ENCODE data around the gene DLG2.

The DLG2 gene

DNA sequence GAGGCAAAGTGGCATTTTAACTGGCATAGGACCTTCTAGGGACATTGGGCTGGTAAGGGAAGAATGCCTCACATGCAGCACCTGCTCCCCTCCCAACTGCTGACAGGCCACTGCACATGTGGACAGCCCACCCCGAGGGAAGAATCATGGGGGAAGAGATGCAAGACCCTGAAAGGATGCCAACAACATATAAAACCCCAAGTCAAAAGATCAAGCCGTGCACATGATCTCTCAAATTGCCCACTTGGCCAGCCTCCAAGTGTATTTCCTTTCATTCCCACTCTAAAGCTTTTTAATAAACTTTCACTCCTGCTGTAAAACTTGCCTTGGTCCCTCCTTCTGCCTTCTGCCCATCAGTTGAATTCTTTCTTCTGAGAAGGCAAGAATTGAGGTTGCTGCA is 1393.1 kb downstream of the DLG2 start:
- DNase-seq = no peak

GRCh38 chr11:84232511-84232910 is 1394.6 kb downstream of the DLG2 start:
- DNase-seq = no peak

DNA sequence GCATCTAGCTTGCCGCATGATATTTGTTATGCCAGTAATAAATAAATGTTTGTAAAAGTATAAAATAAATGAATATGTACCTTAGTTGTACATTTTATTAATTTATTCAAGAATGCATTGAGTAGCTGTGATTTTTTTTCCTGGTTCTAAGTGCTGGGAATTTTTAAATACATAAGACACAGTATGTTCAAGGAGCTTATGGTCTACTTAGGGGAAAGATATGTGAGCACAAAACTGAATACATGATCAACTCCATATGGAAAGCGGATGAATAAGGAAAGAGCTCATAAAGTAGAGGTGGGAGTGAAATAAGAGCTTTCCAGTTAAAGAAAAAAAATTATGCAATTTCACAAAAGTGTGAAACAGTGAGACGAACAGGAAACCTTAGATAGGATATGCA is 1396.7 kb downstream of the DLG2 start:
- DNase-seq = no peak

DNA sequence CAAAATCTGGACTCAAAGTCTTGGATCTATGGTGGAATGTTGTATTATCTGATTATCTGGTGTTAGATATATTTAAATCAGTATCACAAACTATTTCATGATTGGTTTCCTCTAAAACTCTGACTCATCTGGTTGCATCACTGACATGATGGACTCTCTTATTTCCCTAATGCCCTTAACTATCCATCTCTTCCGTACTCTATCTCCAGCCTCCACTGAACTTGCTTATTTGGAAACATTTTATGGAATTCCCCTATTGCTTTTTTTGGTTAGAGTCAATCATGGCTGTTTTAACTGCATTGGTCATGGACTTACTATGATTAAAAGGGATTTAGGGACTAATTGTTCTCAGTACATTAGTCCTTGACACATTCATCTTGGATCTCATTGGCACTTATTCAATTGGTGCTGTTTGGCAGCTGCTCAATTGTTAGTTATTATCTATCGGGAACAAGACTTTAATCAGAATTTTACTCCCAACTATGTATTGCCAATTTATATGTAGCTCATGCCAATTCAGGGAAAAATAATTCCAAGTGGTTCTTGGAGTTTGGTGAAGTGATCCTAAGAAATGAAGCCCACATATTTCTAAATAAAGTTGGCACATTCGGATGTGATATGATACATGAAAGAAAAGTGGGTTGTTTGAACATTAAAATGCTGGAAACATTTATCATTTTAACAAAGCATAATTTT is 1399.0 kb downstream of the DLG2 start:
- no peak for DNase-seq

DNA sequence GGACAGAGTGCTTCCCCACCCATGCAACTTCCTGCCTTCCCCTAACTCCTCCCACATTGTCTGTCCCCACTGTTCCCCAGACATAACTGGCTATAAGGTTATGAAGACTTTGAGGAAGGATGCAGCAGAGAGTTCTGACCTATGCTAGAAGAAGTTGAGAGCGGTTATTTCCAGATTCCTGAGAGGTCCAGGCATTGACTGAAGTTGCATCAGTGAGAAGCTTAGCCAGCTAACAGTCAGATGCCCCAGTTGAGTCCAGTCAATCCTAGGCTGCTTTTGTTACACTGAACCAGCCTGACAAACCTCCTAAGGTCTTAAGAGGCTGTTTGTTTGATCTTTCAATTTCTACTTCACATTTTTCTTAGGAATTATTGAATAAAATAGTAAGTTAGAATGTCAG is 1403.1 kb downstream of the DLG2 start:
- no peak for DNase-seq

DNA sequence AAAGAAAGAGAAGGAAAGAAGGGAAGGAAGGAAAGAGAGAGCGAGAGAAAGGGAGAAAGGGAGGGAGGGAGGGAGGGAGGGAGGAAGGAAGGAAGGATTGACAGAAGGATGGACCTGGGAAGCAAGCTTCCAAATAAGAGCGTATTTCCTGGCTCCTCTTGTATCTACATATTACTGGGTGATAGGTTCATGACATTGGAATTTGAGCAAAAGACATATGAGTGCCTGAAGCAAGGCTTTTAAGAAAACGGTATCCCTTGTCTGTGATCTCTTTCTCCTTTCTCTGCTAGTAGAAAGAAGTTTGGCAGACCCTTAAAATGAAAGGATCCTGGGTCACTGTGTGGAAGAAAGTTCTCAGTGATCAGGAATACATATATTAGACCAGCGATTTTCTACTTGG is 1408.8 kb downstream of the DLG2 start:
- no peak for DNase-seq

DNA sequence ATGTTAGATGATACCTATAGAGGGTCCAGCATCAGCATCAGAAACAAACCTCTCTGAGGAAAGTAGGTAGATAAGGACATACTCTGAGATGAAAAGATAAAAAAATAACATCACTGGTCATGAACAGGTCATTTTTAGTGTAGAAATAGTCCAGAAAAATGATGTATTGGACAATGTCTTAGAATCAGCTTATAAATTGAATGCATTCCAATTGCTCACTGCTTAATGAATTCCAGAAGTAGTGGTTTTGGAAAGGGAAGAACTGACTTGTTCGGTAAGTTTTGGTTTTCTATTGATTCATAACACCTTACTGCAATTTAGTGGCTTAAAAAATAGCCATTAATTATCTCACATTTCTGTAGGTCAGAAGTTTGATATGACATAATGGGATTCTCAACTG is 1411.5 kb downstream of the DLG2 start:
- DNase-seq = no peak

- DNase-seq = no peak
These were observed 1412.6 kb downstream of the DLG2 start for GRCh38 chr11:84214557-84214956.

DNA sequence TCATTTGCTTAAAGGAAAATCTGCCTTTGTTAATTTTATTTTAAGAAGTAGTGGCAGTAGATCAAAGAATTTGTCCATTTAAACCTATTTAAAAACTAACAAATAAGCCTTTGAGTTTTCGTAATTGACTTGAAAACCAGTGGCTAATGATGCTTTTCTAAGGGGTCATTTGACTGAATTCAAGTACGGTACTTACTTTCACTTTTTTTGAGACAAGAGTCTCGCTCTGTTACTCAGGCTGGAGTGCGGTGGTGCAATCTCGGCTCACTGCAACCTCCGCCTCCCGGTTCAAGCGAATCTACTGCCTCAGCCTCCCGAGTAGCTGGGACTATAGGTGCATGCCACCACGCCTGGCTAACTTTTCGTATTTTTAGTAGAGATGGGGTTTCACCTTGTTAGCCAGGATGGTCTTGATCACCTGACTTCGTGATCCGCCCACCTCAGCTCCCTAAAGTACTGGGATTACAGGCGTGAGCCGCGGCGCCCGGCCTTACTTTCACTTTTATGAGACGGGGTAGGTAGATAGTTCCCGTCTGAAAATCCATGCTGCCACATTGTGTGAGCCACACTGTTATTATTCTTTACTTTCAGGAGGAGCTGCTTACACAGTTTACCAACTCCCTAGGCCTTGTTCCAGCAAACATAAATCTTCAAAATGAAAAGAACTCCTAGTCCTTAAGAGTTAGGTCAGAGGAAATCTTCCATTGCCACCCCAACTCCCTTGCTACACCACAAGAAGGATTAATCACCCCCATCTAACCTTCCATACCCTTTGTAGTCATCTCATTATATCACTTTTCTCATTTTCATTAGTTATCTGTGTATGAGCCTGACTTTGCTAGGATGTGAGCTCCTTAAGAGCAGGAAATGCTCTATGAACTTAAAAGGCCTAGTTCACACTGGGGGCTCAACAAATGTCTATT is 1414.4 kb downstream of the DLG2 start:
- no peak for DNase-seq

DNA sequence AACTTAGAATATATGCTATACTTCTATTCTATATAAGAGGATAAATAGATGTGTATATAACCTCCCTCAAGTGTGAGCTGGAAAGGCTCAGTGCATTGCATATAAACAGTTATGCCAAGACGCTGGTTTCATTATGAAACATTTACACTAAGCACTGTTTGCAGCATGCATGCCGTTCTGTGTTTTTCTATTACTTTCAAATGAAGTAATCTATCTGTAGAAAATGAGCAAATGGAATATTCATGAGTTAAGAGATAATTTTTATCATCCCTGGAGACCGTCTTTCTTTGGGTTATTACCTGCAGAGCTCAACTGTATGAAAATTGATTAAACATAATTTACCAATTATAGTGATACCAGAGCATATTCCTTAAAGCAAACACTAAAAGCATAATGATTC is 1415.2 kb downstream of the DLG2 start:
- DNase-seq = no peak

- no peak for DNase-seq
These were observed 1432.4 kb downstream of the DLG2 start for GRCh38 chr11:84194696-84195095.

DNA sequence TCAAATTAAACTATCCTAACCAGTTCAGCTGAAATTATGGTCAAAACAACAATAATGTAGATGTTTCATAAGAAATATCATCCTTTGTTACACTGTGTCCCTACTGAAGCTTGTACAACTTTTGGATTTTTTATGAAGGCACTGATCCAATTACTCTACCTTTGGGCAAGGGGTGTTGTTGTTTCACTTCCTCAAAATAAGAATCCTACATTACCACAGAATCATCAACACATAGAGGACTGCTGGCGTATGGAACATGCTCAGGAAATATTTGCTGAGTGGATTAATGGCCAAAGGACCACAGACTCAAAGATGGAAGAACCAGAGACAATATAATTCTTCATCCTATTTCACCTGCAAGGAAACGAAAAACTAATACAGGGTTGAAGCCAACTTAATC is 1433.4 kb downstream of the DLG2 start:
- no peak for DNase-seq

GRCh38 chr11:84188521-84188920 is 1438.6 kb downstream of the DLG2 start:
- DNase-seq = no peak

DNA sequence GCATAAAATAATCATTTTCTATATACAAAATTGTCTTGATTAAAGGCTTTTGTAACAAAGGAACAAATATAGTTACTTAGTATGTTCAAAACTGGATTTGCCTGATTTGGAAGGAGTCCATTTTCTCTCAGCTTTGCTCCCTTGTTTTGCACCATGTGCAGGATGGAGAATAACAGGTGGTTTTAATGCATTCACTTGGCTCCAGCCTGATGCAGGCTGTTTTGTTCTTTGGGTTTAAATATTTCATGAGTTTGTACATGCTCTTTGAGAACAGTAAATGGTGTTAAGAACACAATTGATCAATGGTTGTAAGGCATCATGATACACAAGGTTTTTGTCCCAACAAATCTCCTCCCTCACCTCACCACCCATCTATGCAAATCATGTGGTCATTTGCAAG is 1454.1 kb downstream of the DLG2 start:
- no peak for DNase-seq

DNA sequence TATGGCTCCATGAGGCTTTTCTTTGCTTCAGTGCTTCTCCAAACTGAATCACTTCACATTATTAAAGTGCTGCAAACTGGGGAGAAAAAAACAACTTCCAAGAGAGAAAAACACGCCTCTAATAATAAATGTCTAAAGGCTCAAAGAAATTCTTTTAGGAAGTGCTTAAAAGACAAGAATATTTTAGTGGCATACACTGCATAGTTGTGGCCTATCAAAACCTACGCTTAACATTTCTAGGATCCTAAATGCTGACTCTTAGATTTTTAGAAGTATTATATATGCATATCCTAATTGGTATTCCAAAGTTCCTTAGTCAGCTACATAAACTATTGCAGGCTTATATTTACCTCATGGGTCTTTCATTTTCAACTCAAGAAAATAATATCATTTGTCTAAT is 1462.0 kb downstream of the DLG2 start:
- DNase-seq = no peak

DNA sequence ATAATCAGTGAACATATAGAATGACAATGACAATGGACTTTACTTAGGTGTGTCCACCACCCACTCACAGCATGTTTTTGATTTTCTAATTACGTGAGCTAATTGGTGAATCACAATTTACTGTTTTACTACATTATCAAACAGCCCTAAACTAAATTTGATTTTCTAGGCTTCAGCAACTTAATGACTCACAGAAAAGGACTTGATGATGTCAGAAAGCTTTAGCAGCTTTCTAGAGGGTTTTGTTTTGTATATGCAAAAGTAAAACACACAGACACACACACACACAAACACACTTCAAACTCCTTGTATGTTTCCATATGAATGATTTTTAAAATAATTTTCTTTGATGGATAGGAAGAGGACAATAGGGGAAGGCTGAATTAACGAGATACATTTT is 1462.4 kb downstream of the DLG2 start:
- DNase-seq = no peak

DNA sequence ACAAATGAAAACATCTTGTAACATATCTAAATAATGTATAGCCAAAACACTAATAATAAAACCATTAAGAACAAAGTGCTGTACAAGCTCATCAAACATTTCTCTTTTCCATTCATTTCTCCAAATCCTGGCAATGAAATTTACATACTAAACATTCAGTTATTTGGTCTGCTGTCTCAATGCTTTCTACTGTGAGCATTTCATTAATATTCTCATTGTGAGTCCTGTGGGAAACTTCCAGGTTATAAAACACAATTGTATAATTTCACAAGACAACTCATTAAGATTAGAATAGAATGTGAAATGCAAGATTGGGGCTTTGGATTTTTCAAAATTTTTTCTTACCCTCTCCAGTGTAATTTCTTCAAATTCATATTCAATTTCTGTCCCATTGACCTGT is 1464.0 kb downstream of the DLG2 start:
- no peak for DNase-seq

GRCh38 chr11:84157639-84158038 is 1469.5 kb downstream of the DLG2 start:
- DNase-seq = no peak

DNA sequence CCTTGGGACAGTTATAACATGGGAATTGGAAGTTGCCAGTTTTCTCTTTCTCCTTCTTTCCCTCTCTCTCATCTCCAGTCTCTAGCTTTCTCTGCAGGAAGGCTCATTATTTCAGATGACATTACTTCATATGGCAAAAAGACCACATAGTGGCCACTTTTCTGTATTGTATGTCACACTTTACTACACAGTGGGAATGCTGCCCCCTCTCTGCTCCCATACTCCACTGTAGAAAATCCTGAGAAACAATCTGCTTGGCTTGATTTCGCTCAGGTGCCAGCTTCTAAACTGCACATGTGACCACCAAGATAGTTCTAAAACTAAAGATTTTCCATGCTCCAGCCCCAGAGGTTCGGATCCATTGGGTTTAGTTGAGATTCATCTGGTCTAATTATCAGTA is 1480.3 kb downstream of the DLG2 start:
- DNase-seq = no peak

GRCh38 chr11:84145616-84146185 is 1481.4 kb downstream of the DLG2 start:
- DNase-seq = no peak

DNA sequence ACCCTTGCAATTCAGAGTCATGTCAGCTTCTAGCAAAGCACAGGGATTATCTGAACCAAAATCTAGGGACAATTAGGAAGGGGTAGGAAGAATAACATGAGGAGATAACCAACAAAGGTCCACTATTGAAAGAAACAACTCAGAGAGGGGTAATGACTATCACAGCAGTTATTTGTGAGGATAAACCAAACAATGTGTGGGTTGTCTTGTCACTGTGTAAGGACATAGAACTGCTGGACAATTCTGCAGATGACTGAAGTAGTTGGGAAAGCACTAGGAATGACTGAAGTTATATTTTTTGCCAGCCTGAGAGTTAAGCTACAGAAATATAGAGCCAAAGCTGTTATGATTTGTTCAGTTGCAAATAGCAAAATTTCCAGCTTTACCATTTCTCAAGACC is 1482.6 kb downstream of the DLG2 start:
- DNase-seq = no peak

DNA sequence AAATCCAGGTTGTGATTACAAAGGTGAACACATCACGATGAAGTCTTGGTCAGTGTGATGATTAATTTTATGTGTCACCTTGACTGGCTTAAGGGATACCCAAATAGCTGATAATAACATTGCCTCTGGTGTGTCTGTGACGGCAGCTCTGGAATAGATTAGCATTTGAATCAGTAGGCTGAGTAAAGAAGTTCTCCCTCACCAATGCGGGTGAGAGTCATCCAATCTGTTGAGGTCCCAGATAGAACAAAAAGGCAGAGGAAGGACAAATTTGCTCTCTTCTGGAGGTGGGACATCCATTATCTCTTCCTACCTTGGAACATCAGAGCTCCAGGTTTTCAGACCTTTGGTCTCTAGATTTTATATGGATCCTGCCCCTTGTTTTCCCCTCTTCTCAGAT is 1484.7 kb downstream of the DLG2 start:
- DNase-seq = no peak

GRCh38 chr11:84140386-84141169 is 1486.6 kb downstream of the DLG2 start:
- no peak for DNase-seq

Data from CD4-positive, alpha-beta T cell treated with Interferon alpha-2 for 1 hour (primary cell).